Renal pelvis (tissue), 4 donors: Measurements from ENCODE around the gene SLC9A3. TPM values are rescaled to one million over a fixed set of nuclear protein-coding genes. Genes with fewer than 3 reads are reported as not detected.

Experiments
- DNase-seq: peaks from one replicate; pipeline ENCODE4 v3.0.0-alpha.2; 2013
- polyA plus RNA-seq, 3 donors: library from polyadenylated mRNA; unstranded; fragments of 120-200 nt; gene quantifications; one replicate each; pipeline ENCODE4 v1.2.1, GENCODE V29; 2013; ENCODE audit not compliant: insufficient read length in 3 of 3

Gene SLC9A3
- polyA plus RNA-seq, 3 donors: 46.4 to 69.6 (median 58.0) TPM

- no peak for DNase-seq
These were observed 78.7 kb downstream of the SLC9A3 start for GRCh38 chr5:445591-445990.

GRCh38 chr5:444226-444625 is 80.0 kb downstream of the SLC9A3 start:
- no peak for DNase-seq

- DNase-seq: no peak
These were observed 80.8 kb downstream of the SLC9A3 start for GRCh38 chr5:443239-444151.

GRCh38 chr5:442335-443238 is 81.7 kb downstream of the SLC9A3 start, which contains the start of gene EXOC3:
EXOC3 (plus strand) TSS chr5:443176; CDS start chr5:446206, 3,030 bp downstream.
- DNase-seq: peak; percentile 75

GRCh38 chr5:441996-442334 is 82.3 kb downstream of the SLC9A3 start:
- no peak for DNase-seq

- DNase-seq: no peak
These were observed 83.6 kb downstream of the SLC9A3 start for GRCh38 chr5:440401-441201.

GRCh38 chr5:439636-440035 is 84.6 kb downstream of the SLC9A3 start:
- DNase-seq: no peak

- DNase-seq: no peak
These were observed 85.1 kb downstream of the SLC9A3 start for GRCh38 chr5:439181-439580.

GRCh38 chr5:438481-438981 is 85.7 kb downstream of the SLC9A3 start:
- no peak for DNase-seq

- DNase-seq: no peak
These were observed 86.9 kb downstream of the SLC9A3 start for GRCh38 chr5:437281-437771.

GRCh38 chr5:436641-436975 is 87.6 kb downstream of the SLC9A3 start:
- no peak for DNase-seq

- no peak for DNase-seq
These were observed 88.1 kb downstream of the SLC9A3 start for GRCh38 chr5:435961-436640.

- no peak for DNase-seq
These were observed 89.0 kb downstream of the SLC9A3 start for GRCh38 chr5:435156-435790.

- no peak for DNase-seq
These were observed 89.7 kb downstream of the SLC9A3 start for GRCh38 chr5:434443-435146.

GRCh38 chr5:433836-434235 is 90.4 kb downstream of the SLC9A3 start:
- no peak for DNase-seq

- no peak for DNase-seq
These were observed 91.1 kb downstream of the SLC9A3 start for GRCh38 chr5:432928-433791.

GRCh38 chr5:432201-432927 is 91.9 kb downstream of the SLC9A3 start:
- no peak for DNase-seq

GRCh38 chr5:431711-432050 is 92.6 kb downstream of the SLC9A3 start:
- DNase-seq: no peak
